GM12873 (cell line): ENCODE data around the gene PAFAH1B2.

Experiments used
- CTCF ChIP-seq: IDR thresholded peaks from 2 replicates; pipeline ENCODE4 v1.5.1; 2012; ENCODE audit warnings: low read depth, mild to moderate bottlenecking, moderate library complexity, low read length, control low read depth; ENCODE audit not compliant: insufficient read depth; ENCODE audit errors: missing control alignments

Gene PAFAH1B2

DNA sequence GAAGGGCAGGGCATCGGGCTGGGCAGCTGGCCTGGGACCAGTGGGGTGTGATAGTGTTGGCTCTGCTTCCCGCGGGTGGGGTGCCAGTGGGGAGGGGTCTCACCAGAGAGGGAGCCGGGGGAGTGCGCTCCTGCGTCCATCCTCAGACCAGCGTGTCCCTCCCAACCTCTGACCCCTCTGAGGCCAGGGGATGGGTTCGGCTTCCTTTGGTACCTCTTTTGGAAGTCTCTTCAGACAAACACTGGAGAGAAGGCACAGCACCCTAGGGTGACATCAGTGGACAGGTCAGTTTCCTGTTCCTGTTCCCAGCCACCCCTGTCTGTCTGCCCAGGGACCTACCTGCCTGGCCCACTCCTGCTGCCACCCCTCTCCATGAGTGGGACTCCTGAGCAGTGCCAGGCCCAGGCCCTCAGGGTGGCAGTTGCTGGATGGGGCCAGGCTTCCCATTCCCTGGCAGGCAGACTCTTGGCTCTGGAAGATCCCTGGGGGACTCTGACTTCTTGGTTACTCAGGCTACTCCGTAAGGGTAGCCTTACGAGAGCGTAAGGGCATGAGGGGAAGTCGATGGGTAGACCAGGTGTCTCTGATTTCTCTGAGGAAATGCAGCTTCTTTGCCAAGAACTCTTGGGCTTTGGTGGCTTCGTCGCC lies 57.7 kb downstream of the PAFAH1B2 start:
- TF ChIP-seq CTCF, result no peak

- TF ChIP-seq CTCF, result no peak
These were observed 58.4 kb downstream of the PAFAH1B2 start for GRCh38 chr11:117202386-117203068.

GRCh38 chr11:117203069-117203407 lies 59.0 kb downstream of the PAFAH1B2 start:
- no peak for TF ChIP-seq CTCF

GRCh38 chr11:117204283-117205080 lies 60.4 kb downstream of the PAFAH1B2 start:
- TF ChIP-seq CTCF, result no peak

DNA sequence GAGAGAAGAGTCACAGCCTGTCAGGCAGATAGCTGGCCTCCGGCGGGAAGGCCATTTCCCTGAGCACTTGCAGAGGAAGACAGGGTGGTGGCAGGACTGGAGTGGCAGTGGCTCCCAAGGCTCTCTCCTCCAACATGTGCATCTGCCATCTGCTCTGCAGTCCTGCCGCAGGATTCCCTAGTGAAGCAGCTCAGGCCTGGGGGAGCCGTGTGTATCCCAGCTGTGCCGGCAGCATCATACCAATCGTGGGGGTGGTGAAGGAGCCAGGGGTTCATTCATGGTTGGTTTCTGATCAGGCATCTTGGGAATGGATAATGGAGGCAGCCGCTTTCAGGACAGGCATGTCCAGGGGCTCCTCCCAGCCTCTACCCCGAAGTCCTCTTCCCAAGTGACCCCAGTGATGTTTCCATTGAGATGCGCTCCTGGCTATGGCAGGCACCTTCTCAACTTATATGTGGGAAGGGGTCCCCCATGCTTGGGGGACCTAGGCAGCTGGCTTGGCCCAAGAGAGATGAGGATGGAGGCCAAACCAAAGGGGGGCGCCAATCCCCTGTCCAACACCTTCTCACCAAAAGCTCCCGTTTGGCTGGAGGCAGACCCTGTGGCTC lies 61.2 kb downstream of the PAFAH1B2 start:
- no peak for TF ChIP-seq CTCF

GRCh38 chr11:117208710-117209109 lies 64.6 kb downstream of the PAFAH1B2 start:
- peak; percentile 4 for TF ChIP-seq CTCF

DNA sequence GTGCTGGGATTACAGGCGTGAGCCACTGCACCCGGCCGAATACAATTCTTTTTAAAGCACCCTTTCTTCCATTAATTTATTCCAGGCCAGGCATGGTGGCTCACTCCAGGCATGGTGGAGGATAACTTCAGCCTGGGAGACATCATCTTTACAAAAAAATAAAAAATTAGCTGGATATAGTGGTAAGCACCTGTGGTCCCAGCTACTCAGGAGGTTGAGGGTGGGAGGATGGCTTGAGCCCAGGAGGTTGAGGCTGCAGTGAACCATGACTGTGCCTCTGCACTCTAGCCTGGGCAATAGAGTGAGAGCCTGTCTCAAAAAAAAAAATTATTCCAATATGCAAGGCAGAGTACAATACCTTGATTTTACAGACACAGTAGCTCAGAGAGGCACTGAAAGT lies 66.5 kb downstream of the PAFAH1B2 start:
- no peak for TF ChIP-seq CTCF
